ENCODE data around the gene STARD13.

Gene STARD13

DNA sequence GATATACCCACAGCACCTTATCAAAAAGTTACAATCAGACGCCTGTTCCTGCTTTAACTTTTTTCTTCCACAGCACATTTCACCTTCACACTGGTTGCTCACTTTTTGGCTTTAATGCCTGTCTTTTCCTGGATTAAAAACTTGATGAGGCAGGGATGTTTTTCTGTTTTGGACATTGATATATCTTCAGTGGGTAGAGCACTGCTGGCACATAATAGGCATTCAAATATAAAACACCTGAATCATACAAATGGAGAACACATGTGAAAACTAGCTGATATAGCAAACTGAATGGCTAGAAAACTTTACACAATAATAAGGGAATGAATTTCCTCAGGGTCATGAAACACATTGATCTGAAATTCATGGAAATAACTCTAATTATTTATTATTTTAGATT, 65.6 kb downstream of the STARD13 start:
- Histone ChIP-seq H3K27ac (replicated peaks) (no peak overlapping the region), H3K27me3 (ENCODE audit: insufficient read depth, poor library complexity, severe bottlenecking) (no peaks in the 10 kb centered on the region), H3K4me3 (replicated peaks; ENCODE audit: insufficient read depth, low read length) (no peak overlapping the region)
- TF ChIP-seq, protein P1, sequence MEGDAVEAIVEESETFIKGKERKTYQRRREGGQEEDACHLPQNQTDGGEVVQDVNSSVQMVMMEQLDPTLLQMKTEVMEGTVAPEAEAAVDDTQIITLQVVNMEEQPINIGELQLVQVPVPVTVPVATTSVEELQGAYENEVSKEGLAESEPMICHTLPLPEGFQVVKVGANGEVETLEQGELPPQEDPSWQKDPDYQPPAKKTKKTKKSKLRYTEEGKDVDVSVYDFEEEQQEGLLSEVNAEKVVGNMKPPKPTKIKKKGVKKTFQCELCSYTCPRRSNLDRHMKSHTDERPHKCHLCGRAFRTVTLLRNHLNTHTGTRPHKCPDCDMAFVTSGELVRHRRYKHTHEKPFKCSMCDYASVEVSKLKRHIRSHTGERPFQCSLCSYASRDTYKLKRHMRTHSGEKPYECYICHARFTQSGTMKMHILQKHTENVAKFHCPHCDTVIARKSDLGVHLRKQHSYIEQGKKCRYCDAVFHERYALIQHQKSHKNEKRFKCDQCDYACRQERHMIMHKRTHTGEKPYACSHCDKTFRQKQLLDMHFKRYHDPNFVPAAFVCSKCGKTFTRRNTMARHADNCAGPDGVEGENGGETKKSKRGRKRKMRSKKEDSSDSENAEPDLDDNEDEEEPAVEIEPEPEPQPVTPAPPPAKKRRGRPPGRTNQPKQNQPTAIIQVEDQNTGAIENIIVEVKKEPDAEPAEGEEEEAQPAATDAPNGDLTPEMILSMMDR (IDR thresholded peaks at IDR 0.05; ENCODE audit: insufficient read depth, low read length): no peak
- TF ChIP-seq SPI1 (IDR thresholded peaks at IDR 0.05; ENCODE audit: borderline replicate concordance, low read depth) (no peak), GABPA (IDR thresholded peaks at IDR 0.05; ENCODE audit: low read depth) (no peak), POLR2AphosphoS5 (IDR thresholded peaks at IDR 0.05; ENCODE audit: low read depth) (no peak)
- TF ChIP-seq, protein P2, sequence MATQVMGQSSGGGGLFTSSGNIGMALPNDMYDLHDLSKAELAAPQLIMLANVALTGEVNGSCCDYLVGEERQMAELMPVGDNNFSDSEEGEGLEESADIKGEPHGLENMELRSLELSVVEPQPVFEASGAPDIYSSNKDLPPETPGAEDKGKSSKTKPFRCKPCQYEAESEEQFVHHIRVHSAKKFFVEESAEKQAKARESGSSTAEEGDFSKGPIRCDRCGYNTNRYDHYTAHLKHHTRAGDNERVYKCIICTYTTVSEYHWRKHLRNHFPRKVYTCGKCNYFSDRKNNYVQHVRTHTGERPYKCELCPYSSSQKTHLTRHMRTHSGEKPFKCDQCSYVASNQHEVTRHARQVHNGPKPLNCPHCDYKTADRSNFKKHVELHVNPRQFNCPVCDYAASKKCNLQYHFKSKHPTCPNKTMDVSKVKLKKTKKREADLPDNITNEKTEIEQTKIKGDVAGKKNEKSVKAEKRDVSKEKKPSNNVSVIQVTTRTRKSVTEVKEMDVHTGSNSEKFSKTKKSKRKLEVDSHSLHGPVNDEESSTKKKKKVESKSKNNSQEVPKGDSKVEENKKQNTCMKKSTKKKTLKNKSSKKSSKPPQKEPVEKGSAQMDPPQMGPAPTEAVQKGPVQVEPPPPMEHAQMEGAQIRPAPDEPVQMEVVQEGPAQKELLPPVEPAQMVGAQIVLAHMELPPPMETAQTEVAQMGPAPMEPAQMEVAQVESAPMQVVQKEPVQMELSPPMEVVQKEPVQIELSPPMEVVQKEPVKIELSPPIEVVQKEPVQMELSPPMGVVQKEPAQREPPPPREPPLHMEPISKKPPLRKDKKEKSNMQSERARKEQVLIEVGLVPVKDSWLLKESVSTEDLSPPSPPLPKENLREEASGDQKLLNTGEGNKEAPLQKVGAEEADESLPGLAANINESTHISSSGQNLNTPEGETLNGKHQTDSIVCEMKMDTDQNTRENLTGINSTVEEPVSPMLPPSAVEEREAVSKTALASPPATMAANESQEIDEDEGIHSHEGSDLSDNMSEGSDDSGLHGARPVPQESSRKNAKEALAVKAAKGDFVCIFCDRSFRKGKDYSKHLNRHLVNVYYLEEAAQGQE (IDR thresholded peaks at IDR 0.05; ENCODE audit: insufficient replicate concordance, low read depth): no peak
- DNase-seq (ENCODE audit: low read depth in 1 of 2, low spot score in 1 of 2): no peak

DNA sequence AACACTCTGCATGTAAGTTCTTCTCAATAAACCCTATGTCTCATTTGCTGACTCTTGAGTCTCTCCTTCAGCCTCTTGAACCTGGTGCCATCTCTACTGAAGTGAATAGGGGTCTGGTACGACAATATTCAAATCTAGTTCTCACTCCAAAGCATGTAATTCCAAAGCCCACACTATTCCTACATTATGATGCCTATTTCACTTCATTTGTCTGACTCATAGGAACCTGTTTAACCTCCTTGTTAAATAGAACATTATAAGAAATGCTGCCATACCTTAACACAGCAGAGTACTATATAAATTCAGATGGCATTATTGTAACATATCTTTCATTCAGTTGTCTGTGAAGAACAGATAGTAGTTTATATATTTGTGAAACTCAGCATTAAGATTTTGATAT, 67.1 kb downstream of the STARD13 start:
- TF ChIP-seq SPI1 (IDR thresholded peaks at IDR 0.05; ENCODE audit: borderline replicate concordance, low read depth) (no peak), POLR2AphosphoS5 (IDR thresholded peaks at IDR 0.05; ENCODE audit: low read depth) (no peak), GABPA (IDR thresholded peaks at IDR 0.05; ENCODE audit: low read depth) (no peak)
- TF ChIP-seq, protein P2 (IDR thresholded peaks at IDR 0.05; ENCODE audit: insufficient replicate concordance, low read depth): no peak
- TF ChIP-seq, protein P1 (IDR thresholded peaks at IDR 0.05; ENCODE audit: insufficient read depth, low read length): no peak
- DNase-seq (ENCODE audit: low read depth in 1 of 2, low spot score in 1 of 2): no peak
- no peak overlapping the region for H3K4me3 ChIP-seq (replicated peaks; ENCODE audit: insufficient read depth, low read length)
- no peaks in the 10 kb centered on the region for H3K27me3 ChIP-seq (ENCODE audit: insufficient read depth, poor library complexity, severe bottlenecking)
- H3K27ac ChIP-seq (replicated peaks): no peak overlapping the region

DNA sequence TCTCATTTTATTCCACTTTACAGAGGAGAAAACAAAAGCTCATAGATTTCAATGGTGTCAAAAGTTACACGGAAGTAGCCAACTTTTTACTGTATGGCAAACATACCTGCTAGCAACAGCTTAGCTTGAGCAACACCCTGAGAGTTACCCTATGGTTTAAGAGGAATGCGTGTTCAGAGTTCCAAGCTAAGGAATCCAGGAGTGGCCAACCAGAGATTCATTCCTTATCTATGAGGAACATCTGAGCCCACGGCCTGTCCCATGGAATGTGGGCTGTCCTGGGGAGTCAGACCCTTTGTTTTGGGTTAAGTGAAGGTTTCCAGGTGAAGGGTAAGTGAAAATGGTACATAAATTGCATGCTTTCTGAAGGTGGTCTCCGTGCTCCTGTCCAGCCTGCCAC, 67.5 kb downstream of the STARD13 start:
- DNase-seq (ENCODE audit: low read depth in 1 of 2, low spot score in 1 of 2): no peak

More for the DNA sequence above, 67.5 kb downstream of the STARD13 start:
- TF ChIP-seq, protein P2 (IDR thresholded peaks at IDR 0.05; ENCODE audit: insufficient replicate concordance, low read depth): no peak
- TF ChIP-seq POLR2AphosphoS5 (IDR thresholded peaks at IDR 0.05; ENCODE audit: low read depth) (no peak), SPI1 (IDR thresholded peaks at IDR 0.05; ENCODE audit: borderline replicate concordance, low read depth) (no peak), GABPA (IDR thresholded peaks at IDR 0.05; ENCODE audit: low read depth) (no peak)
- TF ChIP-seq, protein P1 (IDR thresholded peaks at IDR 0.05; ENCODE audit: insufficient read depth, low read length): no peak
- no peak overlapping the region for H3K4me3 ChIP-seq (replicated peaks; ENCODE audit: insufficient read depth, low read length)
- H3K27me3 ChIP-seq (ENCODE audit: insufficient read depth, poor library complexity, severe bottlenecking): no peaks in the 10 kb centered on the region
- H3K27ac ChIP-seq (replicated peaks): no peak overlapping the region
